IPS DF 4.7 (cell line): ENCODE data around the gene PIK3CD.

Experiments used
- DNase-seq: peaks from one replicate; pipeline ENCODE4 v3.0.0-alpha.2; 2013; ENCODE audit warnings: low spot score; ENCODE audit errors: extremely low read depth

The PIK3CD gene

GRCh38 chr1:9766759-9767442 lies 115.4 kb downstream of the PIK3CD start:
- no peak for DNase-seq

- no peak for DNase-seq
Observed at GRCh38 chr1:9767964-9768668, 116.6 kb downstream of the PIK3CD start.

- no peak for DNase-seq
Observed at GRCh38 chr1:9768983-9769382, 117.5 kb downstream of the PIK3CD start.

- DNase-seq, result no peak
Observed at GRCh38 chr1:9770298-9770697, 118.8 kb downstream of the PIK3CD start.

GRCh38 chr1:9774712-9775679 lies 123.5 kb downstream of the PIK3CD start:
- DNase-seq, result no peak

GRCh38 chr1:9776685-9777084 lies 125.2 kb downstream of the PIK3CD start:
- no peak for DNase-seq
